ENCODE measurements around the gene CHN2.
A peak's percentile ranks its signal among the peaks of the same experiment; 100 is the strongest.

Gene CHN2

GRCh38 chr7:29228289-29229011 is 33.9 kb downstream of the CHN2 start:
- no peak for DNase-seq (ENCODE audit: low read depth)

- DNase-seq (ENCODE audit: low read depth), result no peak
These were observed 34.5 kb downstream of the CHN2 start for GRCh38 chr7:29229066-29229465.

- no peak for DNase-seq (ENCODE audit: low read depth)
These were observed 35.4 kb downstream of the CHN2 start for GRCh38 chr7:29229946-29230345.

DNA sequence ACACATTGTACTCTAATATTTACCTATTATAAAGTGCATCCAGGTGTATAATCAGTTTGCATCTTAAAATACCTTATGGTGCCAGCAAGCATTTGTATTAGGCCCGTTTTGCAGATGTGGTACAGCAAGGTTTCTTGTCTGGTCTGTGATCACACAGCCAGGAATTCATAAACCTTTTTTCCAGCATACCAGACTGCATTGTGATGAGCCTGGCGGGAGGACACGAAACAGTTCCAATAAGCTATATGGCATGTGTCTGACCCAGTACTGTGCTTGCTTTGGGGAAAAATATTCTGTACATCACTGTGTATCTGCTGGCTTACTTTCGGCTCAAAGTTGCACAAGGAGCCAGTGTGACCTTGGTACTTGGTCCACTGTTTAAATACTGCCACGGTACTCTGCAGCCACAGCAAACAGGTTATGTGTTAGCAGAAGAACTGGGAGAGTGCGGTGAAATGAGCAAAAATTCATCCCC is 36.3 kb downstream of the CHN2 start:
- DNase-seq (ENCODE audit: low read depth), result no peak

GRCh38 chr7:29231671-29232232 is 37.2 kb downstream of the CHN2 start:
- DNase-seq (ENCODE audit: low read depth), result no peak

GRCh38 chr7:29234438-29234837 is 39.9 kb downstream of the CHN2 start:
- no peak for DNase-seq (ENCODE audit: low read depth)

DNA sequence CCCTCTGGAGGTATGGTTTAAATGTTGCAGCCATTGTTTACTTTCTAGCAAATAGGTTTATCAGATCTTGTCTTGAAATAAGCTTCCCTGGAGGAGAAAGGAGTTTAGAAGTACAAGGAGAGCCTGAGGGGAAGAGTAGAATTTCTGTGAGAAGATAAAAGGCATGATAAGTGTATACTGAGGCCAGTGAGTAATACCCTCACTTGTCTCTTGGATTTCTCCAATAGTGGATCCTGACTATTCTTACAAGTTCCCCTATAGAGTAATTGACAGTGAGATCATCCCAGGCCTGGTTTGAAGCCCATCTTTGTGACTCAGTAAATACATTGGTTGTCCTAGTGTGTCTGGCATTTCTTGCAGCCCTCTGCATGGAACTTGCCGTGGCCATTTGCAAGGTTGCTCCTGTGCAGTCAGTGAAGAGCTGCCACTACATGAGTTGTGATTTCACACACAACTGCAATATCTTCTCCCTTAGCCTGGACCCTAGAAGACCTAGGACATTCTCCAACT is 41.6 kb downstream of the CHN2 start:
- DNase-seq (ENCODE audit: low read depth), result no peak

GRCh38 chr7:29236649-29237048 is 42.1 kb downstream of the CHN2 start:
- DNase-seq (ENCODE audit: low read depth), result no peak

DNA sequence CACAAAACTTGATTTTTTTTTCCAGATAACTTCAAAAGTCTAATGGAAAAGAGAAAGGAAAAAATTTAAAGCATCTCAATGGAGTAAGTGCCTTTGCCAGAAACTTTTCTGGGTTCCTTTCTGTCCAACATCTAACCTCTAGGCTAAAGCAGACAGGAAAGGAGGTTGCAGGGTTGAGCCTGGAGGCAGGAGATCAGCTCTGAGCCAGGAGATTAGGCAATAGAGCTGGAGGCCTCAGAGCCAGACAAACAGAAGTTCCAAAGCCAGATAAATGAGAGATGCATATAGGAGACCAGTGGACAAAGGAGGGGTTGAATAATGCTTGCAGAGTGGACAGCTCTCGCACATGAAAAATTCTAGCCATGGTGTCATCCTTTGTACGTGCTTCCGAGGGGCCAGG is 42.9 kb downstream of the CHN2 start:
- DNase-seq (ENCODE audit: low read depth), result no peak

GRCh38 chr7:29239638-29240037 is 45.1 kb downstream of the CHN2 start:
- DNase-seq (ENCODE audit: low read depth), result no peak

DNA sequence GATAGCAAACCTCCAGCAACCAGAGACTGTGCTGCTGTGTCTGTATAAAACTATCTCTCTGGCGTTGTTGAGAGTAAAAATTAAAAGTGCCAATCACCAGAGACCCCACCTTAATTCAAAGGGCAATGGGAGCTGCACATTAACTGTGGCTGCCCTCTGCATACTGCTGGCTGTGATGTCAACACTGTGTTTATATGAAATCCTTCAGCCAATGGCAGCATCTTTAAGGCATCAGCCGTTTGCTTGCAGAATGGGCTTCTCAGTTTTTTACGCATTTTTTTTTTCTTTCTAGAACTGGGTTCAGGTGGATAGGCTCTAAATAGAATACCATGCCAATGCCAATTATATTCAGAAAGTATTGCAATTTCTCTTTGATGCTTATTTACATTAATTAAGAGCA is 47.7 kb downstream of the CHN2 start:
- DNase-seq (ENCODE audit: low read depth), result no peak

DNA sequence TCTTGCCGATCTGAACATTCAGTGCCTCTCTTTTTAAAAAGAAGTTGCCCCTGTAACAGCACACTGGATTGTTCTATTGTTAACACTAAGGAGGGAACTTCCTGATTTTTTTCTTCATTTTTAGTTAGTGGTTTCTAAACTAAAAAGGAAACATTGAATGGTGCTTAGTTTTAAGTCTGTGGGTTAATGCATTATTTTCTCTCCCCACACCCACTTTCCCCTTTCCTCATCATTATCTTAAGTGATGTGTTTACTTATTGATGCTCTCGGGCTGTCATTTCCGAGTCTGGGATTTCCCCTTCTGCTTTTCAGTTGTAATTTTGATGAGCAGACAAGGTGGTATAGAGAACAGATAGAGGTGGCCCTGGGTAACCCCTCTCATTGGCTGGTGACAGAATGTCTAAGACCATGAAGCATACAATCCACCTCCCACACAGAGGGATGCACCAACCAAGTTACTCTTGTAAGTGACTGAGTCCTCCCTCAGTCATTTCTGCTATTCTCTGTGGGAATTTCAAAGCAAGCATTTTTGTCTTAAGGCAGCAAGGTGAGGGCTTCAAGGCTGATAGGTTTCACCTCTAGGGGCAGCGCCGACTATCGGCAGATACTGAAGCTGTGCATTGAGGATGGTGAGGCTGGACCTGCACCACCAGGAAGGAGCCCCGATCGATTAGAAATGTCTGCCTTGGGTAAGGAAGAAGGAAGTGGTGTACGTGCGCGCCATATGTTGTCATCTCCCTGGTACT is 49.5 kb downstream of the CHN2 start:
- no peak for DNase-seq (ENCODE audit: low read depth)

- no peak for DNase-seq (ENCODE audit: low read depth)
These were observed 52.8 kb downstream of the CHN2 start for GRCh38 chr7:29247224-29247962.

- no peak for DNase-seq (ENCODE audit: low read depth)
These were observed 53.3 kb downstream of the CHN2 start for GRCh38 chr7:29247963-29248236.

- DNase-seq (ENCODE audit: low read depth), result no peak
These were observed 54.3 kb downstream of the CHN2 start for GRCh38 chr7:29248713-29249382.

GRCh38 chr7:29249383-29249750 is 54.8 kb downstream of the CHN2 start:
- no peak for DNase-seq (ENCODE audit: low read depth)

GRCh38 chr7:29249860-29250259 is 55.3 kb downstream of the CHN2 start:
- DNase-seq (ENCODE audit: low read depth), result no peak

DNA sequence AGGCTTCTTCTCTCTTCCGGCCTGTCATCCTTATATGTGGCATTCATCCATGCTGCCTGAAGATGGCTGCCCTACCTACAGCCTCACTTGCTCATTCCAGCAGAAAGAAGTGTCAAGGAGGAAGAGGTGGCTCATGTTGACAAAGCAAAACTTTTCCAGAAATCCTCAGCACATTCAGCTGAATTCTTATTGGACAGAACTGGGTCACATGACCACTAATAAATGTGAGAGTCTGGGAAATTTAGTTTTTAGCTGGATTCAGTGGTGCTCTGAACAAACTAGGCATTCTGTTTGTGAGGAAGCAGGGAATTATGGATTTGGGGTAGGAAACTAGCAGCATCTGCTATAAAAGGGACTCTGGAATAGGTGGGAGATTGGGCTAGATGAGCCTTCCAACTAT is 58.6 kb downstream of the CHN2 start:
- DNase-seq (ENCODE audit: low read depth), result no peak

DNA sequence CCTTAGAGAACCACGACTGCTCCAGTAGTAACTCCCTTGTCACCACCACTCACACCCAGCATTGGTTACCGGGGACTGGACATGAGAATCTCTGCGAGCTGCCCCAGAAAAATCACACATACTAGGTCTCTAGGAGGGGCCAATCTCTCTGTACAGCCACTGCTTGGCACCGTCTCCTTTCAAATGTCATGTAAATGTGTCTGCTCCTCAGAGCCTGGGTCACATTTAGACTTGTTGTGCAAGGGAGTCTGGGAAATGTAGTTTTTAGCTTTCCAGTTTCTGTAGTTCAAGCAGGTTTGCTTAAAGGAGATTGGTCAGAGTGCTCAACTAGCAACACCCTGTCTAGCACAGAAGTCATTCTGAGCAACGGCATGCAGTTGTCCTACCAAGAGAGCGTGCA is 60.0 kb downstream of the CHN2 start:
- DNase-seq (ENCODE audit: low read depth), result no peak

GRCh38 chr7:29255199-29255878 is 60.8 kb downstream of the CHN2 start:
- no peak for DNase-seq (ENCODE audit: low read depth)

- peak; percentile 13 for DNase-seq (ENCODE audit: low read depth)
These were observed 61.5 kb downstream of the CHN2 start for GRCh38 chr7:29255906-29256692.

Measured in HS-5 (cell line).